NT2/D1 (cell line): Measurements from ENCODE around the gene PROM1.

ENCODE experiments used
- DNase-seq: peaks from one replicate; pipeline ENCODE4 v3.0.0-alpha.2; 2011; ENCODE audit warnings: low read depth, low spot score
- H3K27me3 ChIP-seq: 2 replicates; pipeline ENCODE4 v1.6.0; 2011; ENCODE audit warnings: mild to moderate bottlenecking; ENCODE audit not compliant: insufficient read length, insufficient read depth
- H3K36me3 ChIP-seq: 2 replicates; pipeline ENCODE4 v1.6.1; 2011; ENCODE audit warnings: mild to moderate bottlenecking, low read length, mixed read lengths; ENCODE audit not compliant: insufficient read depth, insufficient read length
- H3K4me1 ChIP-seq: 2 replicates; pipeline ENCODE4 v1.5.1; 2011; ENCODE audit not compliant: insufficient read depth, insufficient read length
- H3K4me3 ChIP-seq: 2 replicates; pipeline ENCODE4 v1.5.1; 2011; ENCODE audit warnings: low read depth; ENCODE audit not compliant: insufficient read length
- H3K9ac ChIP-seq: 2 replicates; pipeline ENCODE4 v1.6.0; 2011; ENCODE audit warnings: low read depth; ENCODE audit not compliant: insufficient read length
- H3K9me3 ChIP-seq: 2 replicates; pipeline ENCODE4 v1.5.1; 2011; ENCODE audit warnings: mild to moderate bottlenecking, low read length; ENCODE audit not compliant: insufficient read depth
- SUZ12 ChIP-seq: IDR thresholded peaks from 2 replicates; pipeline ENCODE4 v1.6.1; 2011; ENCODE audit not compliant: insufficient read length, insufficient read depth; ENCODE audit errors: extremely low read depth
- YY1 ChIP-seq: IDR thresholded peaks from 2 replicates; pipeline ENCODE4 v1.6.1; 2011; ENCODE audit not compliant: insufficient read length, insufficient read depth
- ZNF274 ChIP-seq: IDR thresholded peaks from 2 replicates; pipeline ENCODE4 v1.6.1; 2011; ENCODE audit warnings: mild to moderate bottlenecking, low read depth, low read length

Gene PROM1

DNA sequence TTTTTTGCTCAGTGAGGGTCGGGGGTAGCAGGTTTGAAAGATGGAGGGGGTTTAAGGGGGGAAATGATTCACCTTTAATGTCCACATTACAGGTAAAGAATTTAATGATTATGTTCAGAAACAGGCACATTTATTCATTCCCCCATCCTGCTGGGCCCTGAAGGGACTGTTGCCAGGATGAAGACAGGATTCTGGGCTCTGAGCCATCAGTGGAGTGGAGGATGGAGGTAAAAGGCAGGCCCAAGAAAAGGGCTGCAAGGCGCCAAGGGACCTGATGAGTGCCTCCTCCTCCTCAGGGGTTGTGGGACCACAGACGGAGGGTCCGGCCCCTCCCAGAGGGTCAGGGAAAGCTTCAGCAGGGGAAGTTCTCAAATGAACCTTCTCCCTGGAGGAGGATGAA is 40.4 kb upstream of the PROM1 start:
- no peaks in the 10 kb centered on the region for H3K9me3 ChIP-seq
- DNase-seq = no peak
- H3K9ac ChIP-seq = no peak overlapping the region
- no peaks in the 10 kb centered on the region for H3K4me1 ChIP-seq
- TF ChIP-seq ZNF274 (no peak), YY1 (no peak), SUZ12 (no peak)
- H3K36me3 ChIP-seq = no peaks in the 10 kb centered on the region
- no peaks in the 10 kb centered on the region for H3K27me3 ChIP-seq
- no peak overlapping the region for H3K4me3 ChIP-seq

DNA sequence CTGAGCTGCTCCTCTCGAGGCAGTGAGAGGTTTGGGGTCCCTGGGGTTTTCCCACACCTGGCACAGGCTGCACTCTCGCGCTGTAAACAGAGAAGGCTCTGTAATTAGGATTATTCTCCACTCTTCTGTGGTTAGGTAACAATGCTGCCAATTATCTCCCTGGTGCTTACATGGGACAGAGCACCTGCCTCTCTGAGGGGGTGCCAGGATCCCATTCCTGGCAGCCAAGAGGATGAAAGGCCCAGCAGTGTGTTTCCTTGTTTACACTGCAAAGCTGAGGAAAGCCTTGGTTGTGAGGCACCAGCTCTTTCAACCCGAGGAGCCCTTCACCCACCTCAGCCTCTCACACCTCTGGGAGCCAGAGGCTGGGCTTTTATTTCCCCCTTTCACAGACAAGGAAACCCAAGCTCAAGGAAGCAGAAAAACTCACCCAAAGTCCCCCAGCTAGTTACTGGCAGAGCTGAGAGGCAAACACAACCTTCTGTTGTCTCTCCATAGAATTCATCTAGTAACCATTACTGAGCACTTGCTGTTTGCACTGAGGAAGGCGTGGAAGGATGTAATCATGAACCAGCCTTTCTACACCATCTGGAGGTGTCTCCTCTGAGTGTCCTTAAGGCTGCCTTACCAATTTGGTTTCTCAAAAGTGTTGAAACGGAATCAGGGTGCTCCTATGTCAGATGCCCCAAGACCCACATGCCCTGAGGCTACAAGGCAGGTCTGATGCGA is 39.7 kb upstream of the PROM1 start:
- H3K9me3 ChIP-seq = no peaks in the 10 kb centered on the region

DNA sequence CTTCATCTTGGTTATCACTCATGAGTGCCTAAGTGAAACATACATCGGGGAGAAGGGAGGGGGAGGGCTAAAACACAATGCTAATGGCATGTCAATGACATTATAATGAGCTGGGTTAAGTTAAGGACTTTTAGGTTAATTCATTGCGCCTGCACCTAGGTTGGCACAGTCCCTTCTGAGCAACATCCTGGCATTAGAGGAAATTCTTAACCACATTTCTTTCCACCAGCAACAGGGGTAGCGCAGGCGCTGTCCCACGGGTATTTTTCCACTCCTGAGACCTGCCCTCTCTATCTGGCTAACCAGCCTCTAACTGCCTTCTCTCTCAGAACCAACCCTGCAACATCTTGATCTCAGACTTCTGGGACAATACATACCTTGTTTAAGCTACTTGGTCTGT is 39.0 kb upstream of the PROM1 start:
- TF ChIP-seq ZNF274 (no peak), YY1 (no peak), SUZ12 (no peak)
- no peaks in the 10 kb centered on the region for H3K9me3 ChIP-seq
- no peaks in the 10 kb centered on the region for H3K36me3 ChIP-seq
- H3K9ac ChIP-seq = no peak overlapping the region
- no peak overlapping the region for H3K4me3 ChIP-seq
- DNase-seq = no peak
- H3K27me3 ChIP-seq = no peaks in the 10 kb centered on the region
- H3K4me1 ChIP-seq = no peaks in the 10 kb centered on the region

More for the DNA sequence above, 39.7 kb upstream of the PROM1 start:
- no peak for DNase-seq
- Histone ChIP-seq H3K27me3 (no peaks in the 10 kb centered on the region), H3K9ac (no peak overlapping the region), H3K36me3 (no peaks in the 10 kb centered on the region), H3K4me3 (no peak overlapping the region), H3K4me1 (no peaks in the 10 kb centered on the region)
- TF ChIP-seq ZNF274 (no peak), SUZ12 (no peak), YY1 (no peak)

DNA sequence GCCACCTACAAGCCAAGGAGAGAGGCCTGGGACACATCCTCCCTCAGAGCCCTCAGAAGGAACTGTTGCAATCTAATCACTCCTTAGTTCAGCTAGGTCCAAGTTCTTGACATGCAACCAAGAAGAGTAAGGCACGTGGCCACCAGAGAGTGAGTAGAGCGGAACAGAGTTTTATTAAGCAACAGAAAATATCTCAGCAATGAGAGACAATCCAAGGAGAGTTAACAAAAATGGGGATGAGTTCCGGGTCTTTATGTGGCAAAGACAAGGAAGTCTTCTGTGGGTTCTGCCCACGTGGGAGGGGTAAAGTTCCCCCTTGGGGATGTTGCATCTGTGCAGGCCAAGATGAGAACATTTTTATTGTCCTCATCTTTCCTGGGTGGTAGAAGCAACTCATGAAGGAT is 38.5 kb upstream of the PROM1 start:
- no peak overlapping the region for H3K4me3 ChIP-seq
- no peaks in the 10 kb centered on the region for H3K4me1 ChIP-seq
- no peak for DNase-seq
- H3K27me3 ChIP-seq = no peaks in the 10 kb centered on the region
- no peak for TF ChIP-seq ZNF274
- no peak overlapping the region for H3K9ac ChIP-seq
- H3K9me3 ChIP-seq = no peaks in the 10 kb centered on the region
- no peaks in the 10 kb centered on the region for H3K36me3 ChIP-seq

DNA sequence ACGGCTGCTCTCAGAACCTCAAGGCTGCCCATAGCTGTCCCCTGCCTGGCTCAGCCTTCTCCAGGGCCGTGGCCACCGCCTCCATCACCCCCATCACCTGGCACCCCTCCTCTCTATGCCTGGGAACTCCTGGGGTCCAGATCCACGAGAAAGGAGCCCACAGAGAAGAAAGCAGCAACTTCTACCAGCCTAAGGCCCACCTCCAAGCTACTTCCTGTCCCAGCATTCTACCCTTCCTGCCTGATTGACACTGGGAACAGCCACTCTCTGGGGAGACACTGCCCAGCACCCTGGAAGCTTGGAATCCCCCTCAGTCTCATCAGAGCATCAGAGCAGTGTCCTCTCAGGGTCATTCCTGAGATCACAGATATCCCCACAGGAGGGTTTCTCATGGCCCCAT is 36.9 kb upstream of the PROM1 start:
- Histone ChIP-seq H3K4me1 (no peaks in the 10 kb centered on the region), H3K4me3 (no peak overlapping the region), H3K9ac (no peak overlapping the region), H3K9me3 (no peaks in the 10 kb centered on the region), H3K27me3 (no peaks in the 10 kb centered on the region), H3K36me3 (no peaks in the 10 kb centered on the region)
- DNase-seq = no peak
- TF ChIP-seq YY1 (no peak), ZNF274 (no peak), SUZ12 (no peak)

DNA sequence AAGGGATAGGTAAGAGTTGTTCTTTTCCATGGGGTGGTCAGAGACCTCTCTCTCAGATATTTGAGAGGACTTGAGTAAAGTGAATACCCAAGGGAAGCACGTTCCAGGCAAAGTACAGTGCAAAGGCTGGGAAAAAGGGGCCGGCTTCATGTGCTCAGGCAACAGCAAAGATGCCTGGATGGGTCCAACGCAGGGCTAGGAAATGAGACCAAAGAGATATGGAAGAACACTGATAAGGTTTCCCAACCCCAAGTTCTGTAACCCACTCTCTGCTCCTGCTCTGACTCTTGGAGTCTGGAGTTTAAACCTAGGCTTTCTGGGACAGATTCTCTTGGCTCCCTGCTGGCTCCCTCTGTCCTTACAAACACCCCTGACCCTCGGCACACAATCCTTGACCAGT is 36.2 kb upstream of the PROM1 start:
- H3K36me3 ChIP-seq = no peaks in the 10 kb centered on the region
- no peak for TF ChIP-seq ZNF274
- TF ChIP-seq YY1 = no peak
- no peak for TF ChIP-seq SUZ12
- H3K4me3 ChIP-seq = no peak overlapping the region
- no peaks in the 10 kb centered on the region for H3K9me3 ChIP-seq
- DNase-seq = no peak
- no peak overlapping the region for H3K9ac ChIP-seq
- no peaks in the 10 kb centered on the region for H3K27me3 ChIP-seq
- no peaks in the 10 kb centered on the region for H3K4me1 ChIP-seq

DNA sequence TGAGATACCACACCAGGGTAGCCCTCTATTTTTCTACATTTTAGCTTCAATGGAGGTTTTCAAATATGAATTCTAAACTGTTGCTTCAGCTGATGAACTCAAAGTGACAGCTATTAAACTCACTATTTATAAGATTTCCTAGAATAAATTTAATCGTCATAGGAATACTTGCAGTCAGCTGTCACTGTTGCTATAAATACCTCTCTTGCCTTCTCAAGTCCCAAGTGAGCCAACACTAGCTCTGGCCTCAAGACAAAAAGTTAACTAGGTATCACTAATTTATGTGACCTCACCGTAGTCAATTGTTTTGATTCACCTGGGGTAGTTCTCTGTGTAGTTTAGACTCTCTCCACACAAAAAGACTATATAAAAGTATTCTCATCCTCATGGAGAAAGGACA is 34.3 kb upstream of the PROM1 start:
- no peak for DNase-seq
- Histone ChIP-seq H3K4me1 (no peaks in the 10 kb centered on the region), H3K27me3 (no peaks in the 10 kb centered on the region)

DNA sequence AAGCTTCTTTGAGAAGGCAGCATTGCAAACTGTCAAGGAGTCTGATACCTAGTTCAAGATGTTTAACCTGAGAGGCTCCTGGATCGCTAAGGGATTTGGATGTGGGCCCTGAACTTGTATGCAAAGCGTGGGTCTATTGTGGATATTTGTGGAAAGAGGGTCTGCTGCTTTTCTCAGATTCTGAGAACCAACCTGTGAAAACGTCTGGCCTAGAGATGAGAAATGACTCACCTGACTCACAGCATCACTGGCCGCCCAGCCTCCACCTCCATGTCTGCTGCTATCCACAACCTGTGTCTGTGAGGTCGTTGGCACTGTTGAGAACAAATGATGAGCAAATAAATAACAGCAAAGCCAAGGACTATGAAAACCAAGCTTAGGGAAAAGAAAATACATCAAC is 33.3 kb upstream of the PROM1 start:
- H3K36me3 ChIP-seq = no peaks in the 10 kb centered on the region
- H3K9ac ChIP-seq = no peak overlapping the region
- no peaks in the 10 kb centered on the region for H3K4me1 ChIP-seq
- no peaks in the 10 kb centered on the region for H3K27me3 ChIP-seq
- no peaks in the 10 kb centered on the region for H3K9me3 ChIP-seq
- TF ChIP-seq YY1 = no peak
- TF ChIP-seq SUZ12 = no peak
- H3K4me3 ChIP-seq = no peak overlapping the region
- no peak for DNase-seq

More for the DNA sequence above, 34.3 kb upstream of the PROM1 start:
- H3K9me3 ChIP-seq = no peaks in the 10 kb centered on the region
- H3K4me3 ChIP-seq = no peak overlapping the region
- TF ChIP-seq YY1 (no peak), SUZ12 (no peak), ZNF274 (no peak)
- H3K9ac ChIP-seq = no peak overlapping the region
- no peaks in the 10 kb centered on the region for H3K36me3 ChIP-seq
